HG02840 (cell line): ENCODE data around the gene COL4A3.

Experiments
- ATAC-seq: cut with Tn5 transposase; IDR thresholded peaks from one replicate; pipeline ENCODE4 v1.9.1; 2021; ENCODE audit warnings: mild to moderate bottlenecking, moderate library complexity, moderate number of reproducible peaks; ENCODE audit not compliant: unreplicated experiment, low FRiP score

COL4A3 gene

DNA sequence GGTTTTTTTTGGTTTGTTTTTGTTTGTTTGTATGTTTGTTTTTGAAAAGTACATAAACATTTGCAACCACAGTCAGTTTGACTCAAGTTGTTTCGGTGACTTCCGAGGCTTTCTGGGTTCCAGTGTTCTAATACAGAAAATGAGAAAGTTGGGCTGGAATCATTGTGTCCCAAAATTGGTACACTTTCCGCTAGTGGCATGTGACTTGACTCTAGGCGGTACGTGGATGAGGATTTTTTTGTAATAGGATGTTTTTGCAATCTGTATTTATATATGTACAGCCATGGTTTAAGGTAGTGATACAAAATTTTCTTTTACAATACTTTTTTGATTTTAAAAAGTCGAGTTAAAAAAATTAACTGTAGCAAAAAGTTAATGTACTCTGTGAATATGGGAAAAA lies 162.4 kb downstream of the COL4A3 start:
- ATAC-seq, result no peak

DNA sequence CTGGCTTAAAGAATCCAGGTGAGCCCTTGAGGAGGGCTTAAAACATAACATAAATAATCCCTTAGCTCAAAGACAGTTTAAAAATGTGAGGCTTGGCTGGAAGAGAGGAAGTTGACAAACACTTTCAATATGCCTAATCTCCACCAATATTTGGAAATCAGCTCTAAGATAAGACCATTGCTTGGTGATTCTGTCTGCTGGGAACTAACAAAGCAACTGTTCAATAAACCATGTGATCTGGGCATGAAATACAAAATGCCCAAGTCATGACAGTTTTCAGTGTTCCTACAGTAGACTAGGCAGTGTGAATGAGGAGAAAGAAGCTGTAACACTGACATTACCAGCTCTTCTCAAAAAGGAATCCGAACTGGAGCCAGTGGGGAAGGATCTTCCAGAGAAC lies 171.3 kb downstream of the COL4A3 start:
- ATAC-seq, result no peak

DNA sequence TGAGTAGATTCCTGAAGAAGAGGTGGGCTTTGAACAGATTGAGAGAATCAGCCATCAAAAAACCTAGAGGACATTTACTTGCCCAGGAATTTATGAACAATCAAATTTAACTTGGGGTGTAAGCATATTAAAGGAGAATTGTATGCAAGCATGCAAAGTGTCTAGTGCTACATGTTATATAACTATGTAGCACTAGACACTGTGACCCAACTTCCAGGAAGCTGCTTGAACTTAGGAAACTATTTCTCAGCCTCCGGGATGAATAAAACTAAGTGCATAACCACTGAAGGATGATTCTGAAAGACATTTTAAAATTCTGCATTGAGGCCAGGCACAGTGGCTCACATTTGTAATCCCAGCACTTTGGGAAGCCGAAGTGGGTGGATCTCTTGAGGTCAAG lies 173.0 kb downstream of the COL4A3 start:
- ATAC-seq, result no peak

DNA sequence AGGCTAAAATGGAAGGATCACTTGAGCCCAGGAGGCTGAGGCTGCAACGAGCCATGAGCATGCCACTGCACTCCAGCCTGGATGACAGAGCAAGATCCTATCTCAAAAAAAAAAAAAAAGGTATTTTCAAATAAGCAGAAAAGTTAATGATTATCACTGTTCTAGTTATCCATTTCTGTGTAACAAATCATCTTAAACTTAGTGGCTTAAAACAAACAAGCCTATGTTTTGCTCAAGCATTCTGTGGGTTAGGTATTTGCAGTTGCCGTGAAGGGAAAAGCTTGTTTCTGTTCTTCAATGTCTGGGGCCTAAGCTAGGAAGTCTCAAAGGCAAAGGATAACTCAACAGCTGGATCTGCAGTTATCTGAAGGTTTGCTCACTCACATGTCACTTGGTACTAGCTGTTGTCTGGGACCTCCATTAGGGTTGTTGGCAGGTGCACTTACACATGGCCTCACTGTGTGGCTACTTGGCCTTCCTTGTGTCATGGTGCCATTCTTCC lies 174.7 kb downstream of the COL4A3 start:
- ATAC-seq, result no peak

DNA sequence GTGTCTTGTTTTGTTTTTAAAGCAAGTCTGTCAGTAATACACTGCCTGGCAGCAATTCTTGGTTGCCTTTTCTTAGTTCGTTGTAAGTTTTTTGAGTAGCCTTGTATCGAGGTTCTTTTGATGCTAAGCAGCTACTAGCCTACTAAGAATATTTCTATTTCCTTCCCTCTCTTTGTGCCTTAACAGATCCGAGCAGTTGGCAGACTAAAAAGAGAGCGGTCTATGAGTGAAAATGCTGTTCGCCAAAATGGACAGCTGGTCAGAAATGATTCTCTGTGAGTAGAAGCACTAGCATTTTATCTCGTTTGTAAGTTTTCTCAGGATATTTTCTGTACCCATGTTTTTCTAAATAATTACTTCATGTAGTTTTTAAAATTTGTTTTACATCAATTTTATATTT lies 175.7 kb downstream of the COL4A3 start:
- ATAC-seq, result no peak

DNA sequence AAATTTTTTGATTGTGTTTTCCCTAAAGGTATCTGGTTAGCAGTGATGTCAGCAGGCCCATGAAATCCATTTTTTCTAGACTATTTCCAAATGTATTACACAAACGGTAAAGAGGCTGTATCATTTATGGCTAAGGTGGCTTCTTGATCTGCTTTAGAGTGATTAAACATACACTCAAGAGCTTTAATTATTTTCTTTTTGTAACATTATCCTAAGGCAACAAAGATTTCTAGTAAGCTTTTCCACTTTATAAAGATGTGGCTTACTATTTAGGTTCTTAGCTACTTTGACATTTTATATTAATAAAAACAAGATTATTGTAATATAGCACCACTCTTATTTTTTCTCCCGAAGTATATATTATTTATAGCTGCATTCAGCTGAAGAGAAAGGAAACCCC lies 177.1 kb downstream of the COL4A3 start:
- no peak for ATAC-seq

DNA sequence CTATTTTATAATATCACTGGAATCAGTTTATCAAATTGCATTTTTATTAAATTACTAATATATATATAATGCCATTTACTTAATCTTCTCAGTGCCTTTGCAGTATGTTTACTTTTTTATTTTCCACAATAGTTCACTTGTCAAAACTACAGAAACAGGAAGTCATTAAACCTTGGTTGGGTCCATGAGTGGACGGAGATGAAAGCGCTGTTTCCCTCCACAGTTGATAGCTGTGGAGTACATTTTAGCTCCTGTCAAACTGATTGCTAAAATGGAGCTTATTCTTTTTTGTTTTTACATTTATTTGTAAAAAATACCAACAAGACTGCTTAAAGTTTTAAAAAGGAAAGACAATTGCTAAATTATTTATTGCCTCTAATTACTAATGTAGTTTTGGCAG lies 179.8 kb downstream of the COL4A3 start:
- ATAC-seq, result no peak

DNA sequence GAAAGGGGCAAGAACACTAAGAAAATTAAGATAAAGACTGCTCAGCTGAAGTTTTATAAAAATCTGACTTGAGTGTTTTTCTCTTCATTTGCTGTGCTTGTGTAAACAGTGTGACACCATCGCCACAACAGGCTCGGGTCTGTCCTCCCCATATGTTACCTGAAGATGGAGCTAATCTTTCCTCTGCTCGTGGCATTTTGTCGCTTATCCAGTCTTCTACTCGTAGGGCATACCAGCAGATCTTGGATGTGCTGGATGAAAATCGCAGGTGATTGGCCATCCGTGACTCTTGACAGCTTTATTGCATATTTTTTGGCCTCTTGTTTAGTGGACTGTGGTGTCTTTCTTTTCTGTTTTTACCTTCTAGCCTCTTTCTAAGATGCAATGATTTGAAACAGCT lies 182.7 kb downstream of the COL4A3 start:
- ATAC-seq, result no peak

DNA sequence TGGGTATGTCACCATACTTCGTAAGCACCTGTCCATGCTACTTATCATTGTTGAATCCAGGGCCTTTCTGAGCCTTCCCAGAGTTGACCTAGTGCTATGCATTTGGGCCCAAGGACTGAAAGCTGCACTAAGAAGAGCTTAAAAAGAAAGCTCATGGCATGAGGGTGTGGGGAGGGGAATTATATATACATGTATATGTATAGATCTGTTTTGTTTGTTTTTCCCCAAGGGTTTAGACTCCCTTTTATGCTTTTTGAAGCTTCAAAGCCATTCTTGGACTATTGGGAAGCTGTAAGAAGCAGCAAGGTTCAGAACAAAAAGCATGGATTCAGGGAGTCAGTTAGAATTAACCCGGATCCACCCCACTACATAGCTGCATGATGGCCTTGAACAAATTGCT lies 183.9 kb downstream of the COL4A3 start:
- no peak for ATAC-seq

DNA sequence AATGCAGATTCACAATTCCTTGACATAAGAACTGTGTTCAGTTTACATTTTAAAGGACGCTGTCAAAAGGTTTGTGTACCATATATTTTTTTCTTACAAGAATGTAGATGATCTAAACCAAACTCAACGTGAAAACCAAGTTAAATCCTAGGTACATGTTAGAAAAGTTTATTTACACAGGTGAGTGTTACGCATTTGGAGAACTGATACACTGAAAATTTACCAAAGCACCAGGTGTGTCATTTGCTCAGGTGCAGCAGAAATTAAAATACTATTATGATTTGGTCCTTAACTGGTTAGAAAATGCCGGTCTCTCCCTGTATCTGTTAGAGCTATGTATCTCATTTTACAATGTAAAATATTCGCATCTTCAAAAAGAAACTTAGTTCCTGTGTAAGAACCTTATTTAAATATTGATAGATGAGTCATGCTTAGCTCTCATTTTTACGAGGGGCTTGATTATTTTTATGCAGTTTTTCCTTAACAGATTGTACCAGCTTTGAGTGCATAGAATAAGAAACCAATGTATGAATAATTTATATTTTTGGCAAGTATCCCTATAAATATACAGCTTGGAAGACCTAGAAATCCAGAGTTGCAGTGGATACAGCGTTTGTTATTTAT lies 185.7 kb downstream of the COL4A3 start:
- no peak for ATAC-seq

DNA sequence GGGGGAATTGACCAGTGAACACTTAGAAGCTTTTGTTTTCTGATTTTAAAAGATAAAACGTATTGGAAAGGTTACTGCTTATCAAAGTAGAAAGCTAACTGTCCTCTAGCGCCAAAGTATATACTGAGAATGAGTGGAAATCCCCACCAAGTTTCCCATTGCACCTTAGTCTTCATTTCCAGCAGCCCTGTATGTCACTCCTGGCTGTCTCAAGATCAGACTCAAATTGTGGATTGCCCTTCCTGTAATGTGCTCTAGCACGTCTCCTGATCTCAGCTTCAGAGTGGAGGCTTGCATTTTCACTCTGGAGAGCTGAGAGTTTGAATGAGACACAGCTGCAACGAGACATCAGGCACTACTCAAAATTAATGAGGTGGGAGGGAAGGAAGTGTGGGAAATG lies 187.2 kb downstream of the COL4A3 start:
- no peak for ATAC-seq

DNA sequence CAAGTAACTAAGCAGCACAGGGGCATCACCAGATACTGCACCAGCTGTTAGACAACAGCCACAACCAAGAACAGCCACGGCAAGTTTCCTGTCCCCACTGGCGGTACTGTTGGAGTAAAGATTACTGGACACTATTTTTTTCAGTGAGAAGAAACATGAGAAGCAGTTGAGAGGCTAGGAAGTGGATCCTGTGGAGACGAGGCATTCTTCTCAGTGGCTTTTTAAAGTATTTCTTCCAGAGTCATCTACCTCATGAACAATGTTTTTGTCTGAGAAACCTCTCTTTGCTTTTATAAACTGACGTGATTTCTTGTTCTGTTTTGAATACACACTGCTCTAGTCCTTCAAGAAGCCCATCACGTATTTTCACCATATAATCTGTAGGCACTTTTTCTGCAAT lies 195.9 kb downstream of the COL4A3 start:
- no peak for ATAC-seq

DNA sequence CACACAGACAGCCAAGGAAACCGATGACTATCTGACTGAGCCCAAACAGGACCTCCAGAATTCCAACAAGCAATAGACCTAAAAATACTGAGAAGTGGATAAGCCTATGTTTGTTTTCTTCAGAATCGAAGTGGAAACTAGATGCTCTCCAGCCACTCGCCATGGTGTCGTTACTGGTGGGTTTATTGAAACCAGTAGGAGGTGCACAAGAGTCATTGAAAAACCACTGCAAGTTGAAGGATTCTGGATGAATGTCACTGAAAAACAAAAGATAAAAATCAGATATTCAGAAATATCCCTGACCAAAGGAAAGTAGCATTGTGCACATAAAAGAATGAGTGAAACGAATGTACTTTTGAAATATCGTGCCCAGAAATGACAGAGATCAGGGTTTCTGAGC lies 199.3 kb downstream of the COL4A3 start:
- ATAC-seq, result no peak
